GM23248 (cell line): ENCODE results near the gene MORC1.

Experiments
- EZH2 ChIP-seq: fragments of 200-600 bp; sonication (generic); IDR thresholded peaks from 2 replicates; pipeline ENCODE4 v1.6.1; 2018; ENCODE audit warnings: antibody characterized with exemption, mild to moderate bottlenecking; ENCODE audit not compliant: insufficient read depth, poor library complexity, severe bottlenecking
- EZH2phosphoT487 ChIP-seq: fragments of 200-600 bp; sonication (generic); IDR thresholded peaks from 2 replicates; pipeline ENCODE4 v1.6.1; 2018; ENCODE audit warnings: antibody characterized with exemption, moderate library complexity, mild to moderate bottlenecking, low read depth; ENCODE audit not compliant: insufficient read depth

GRCh38 chr3:108966773-108967172 lies 151.2 kb downstream of the MORC1 start:
- TF ChIP-seq EZH2 (no peak), EZH2phosphoT487 (no peak)
